ENCODE results near the gene JUN. TPM values are rescaled to one million over a fixed set of nuclear protein-coding genes. Genes with fewer than 3 reads are reported as not detected.

The JUN gene
- total RNA-seq, 1 donor from 2014 or later = 160 TPM

GRCh38 chr1:58783090-58783992, 506 bp downstream of the JUN start:
- Mint-ChIP-seq H3K4me3 (peak overlapping the region; percentile 97), H3K27me3 (peaks cover 16% of the 10 kb centered on the region), H3K4me1 (ENCODE audit: unreplicated experiment) (peaks cover 21% of the 10 kb centered on the region), H3K36me3 (peaks cover 25% of the 10 kb centered on the region), H3K9me3 (no peaks in the 10 kb centered on the region), H3K27ac (peak overlapping the region; percentile 100)
- peak; percentile 75 for DNase-seq (ENCODE audit: extremely low spot score, unreplicated experiment)
- TF ChIP-seq CTCF (conservative IDR thresholded peaks at IDR 0.05) = peak; percentile 23

GRCh38 chr1:58782178-58783089, 1.4 kb downstream of the JUN start:
- Mint-ChIP-seq H3K4me3 (peak overlapping the region; percentile 97), H3K36me3 (peaks cover 25% of the 10 kb centered on the region), H3K9me3 (no peaks in the 10 kb centered on the region), H3K27me3 (peaks cover 16% of the 10 kb centered on the region), H3K4me1 (ENCODE audit: unreplicated experiment) (peaks cover 21% of the 10 kb centered on the region), H3K27ac (peak overlapping the region; percentile 100)
- TF ChIP-seq CTCF (conservative IDR thresholded peaks at IDR 0.05) = no peak
- DNase-seq (ENCODE audit: extremely low spot score, unreplicated experiment) = peak; percentile 74

- peaks cover 16% of the 10 kb centered on the region for H3K27me3 Mint-ChIP-seq
- H3K27ac Mint-ChIP-seq = peak overlapping the region; percentile 96
- peak overlapping the region; percentile 97 for H3K4me3 Mint-ChIP-seq
- H3K36me3 Mint-ChIP-seq = peaks cover 25% of the 10 kb centered on the region
- TF ChIP-seq CTCF (conservative IDR thresholded peaks at IDR 0.05) = peak; percentile 67
- H3K4me1 Mint-ChIP-seq (ENCODE audit: unreplicated experiment) = peaks cover 21% of the 10 kb centered on the region
- DNase-seq (ENCODE audit: extremely low spot score, unreplicated experiment) = peak; percentile 80
- H3K9me3 Mint-ChIP-seq = no peaks in the 10 kb centered on the region
Observed at GRCh38 chr1:58781541-58782177, 2.2 kb downstream of the JUN start.

GRCh38 chr1:58780836-58781452, 2.9 kb downstream of the JUN start:
- Mint-ChIP-seq H3K4me3 (peak overlapping the region; percentile 97), H3K36me3 (peaks cover 25% of the 10 kb centered on the region), H3K27ac (peak overlapping the region; percentile 90), H3K4me1 (ENCODE audit: unreplicated experiment) (peaks cover 14% of the 10 kb centered on the region), H3K27me3 (peaks cover 16% of the 10 kb centered on the region), H3K9me3 (no peaks in the 10 kb centered on the region)
- no peak for TF ChIP-seq CTCF (conservative IDR thresholded peaks at IDR 0.05)
- no peak for DNase-seq (ENCODE audit: extremely low spot score, unreplicated experiment)

- H3K4me3 Mint-ChIP-seq = peak overlapping the region; percentile 97
- H3K9me3 Mint-ChIP-seq = no peaks in the 10 kb centered on the region
- peaks cover 16% of the 10 kb centered on the region for H3K27me3 Mint-ChIP-seq
- peaks cover 25% of the 10 kb centered on the region for H3K36me3 Mint-ChIP-seq
- DNase-seq (ENCODE audit: extremely low spot score, unreplicated experiment) = no peak
- H3K27ac Mint-ChIP-seq = peak overlapping the region; percentile 90
- no peak for TF ChIP-seq CTCF (conservative IDR thresholded peaks at IDR 0.05)
- peaks cover 16% of the 10 kb centered on the region for H3K4me1 Mint-ChIP-seq (ENCODE audit: unreplicated experiment)
Observed at GRCh38 chr1:58780411-58780810, 3.4 kb downstream of the JUN start.
